Measurements from ENCODE around the gene CDK13.

- no peak for TF ChIP-seq CTCF (IDR thresholded peaks at IDR 0.05)
- TF ChIP-seq POLR2A (IDR thresholded peaks at IDR 0.05), result no peak
These were observed 142.1 kb downstream of the CDK13 start for GRCh38 chr7:40092182-40092581.

Measured in right lobe of liver (tissue), 4 donors.